K562 (cell line): Measurements from ENCODE around the gene ARHGEF3. TPM values are rescaled to one million over a fixed set of nuclear protein-coding genes. Genes with fewer than 3 reads are reported as not detected.

Experiments
- ATAC-seq: fragments of 200-7000 bp; cut with Tn5 transposase; 3 replicates; pipeline ENCODE4 v1.9.1; 2020; ENCODE audit warnings: moderate library complexity
- BruUV-seq: library from RNA; stranded (reverse); fragments of 400-500 nt; replicated peaks from 2 replicates; lab custom pipeline; 2021; lab: Mats Ljungman, UMichigan
- CTCF ChIA-PET: fragments of 300-600 bp; formaldehyde crosslinking; extraction: SDS; loops from one replicate; lab custom pipeline; 2021; ENCODE audit warnings: low intra/inter-chr PET ratio; lab: Yijun Ruan, JAX
- POLR2A ChIA-PET: fragments of 300-600, 350-650 bp; sonication (Branson Sonifier 250); formaldehyde crosslinking; extraction: SDS; loops from one replicate; lab custom pipeline; 2021; ENCODE audit warnings: antibody characterized with exemption, inconsistent platforms; lab: Yijun Ruan, JAX
- DNase-seq, 4 experiments: peaks; one replicate each; pipeline versions ENCODE4 v3.0.0 to v3.0.0-alpha.2; 2011 to 2018; ENCODE audit warnings: low spot score in 3 of 4, mixed read lengths in 3 of 4; ENCODE audit errors: extremely low read depth in 1 of 4
- FAIRE-seq: peaks from 2 replicates; lab custom pipeline; 2011; peaks lifted over from hg19 to GRCh38; lab: Jason Lieb, UNC
- H2AFZ ChIP-seq: 2 replicates; pipeline ENCODE4 v1.6.0; 2011; ENCODE audit warnings: low read depth, low read length, control low read depth, inconsistent platforms
- H3K27ac ChIP-seq: fragments of 200-600 bp; 3 replicates; pipeline ENCODE4 v1.8.0; 2011; ENCODE audit warnings: low read depth, mild to moderate bottlenecking, control low read depth, inconsistent platforms, low read length, moderate library complexity, mixed read lengths; ENCODE audit errors: extremely low read depth
- H3K27me3 ChIP-seq, 2 experiments: fragments of 300-600 bp in 1 of 2; 2 replicates in 1 of 2; 3 replicates in 1 of 2; pipeline versions ENCODE4 v1.6.0 to v1.8.0; 2011; ENCODE audit warnings: inconsistent platforms in 2 of 2, low read length in 2 of 2, mild to moderate bottlenecking in 1 of 2, mixed read lengths in 1 of 2, moderate library complexity in 1 of 2; ENCODE audit not compliant: control insufficient read depth in 2 of 2, insufficient read depth in 2 of 2
- H3K36me3 ChIP-seq: fragments of 300-600 bp; 3 replicates; pipeline ENCODE4 v1.8.0; 2011; ENCODE audit warnings: mild to moderate bottlenecking, low read length, inconsistent platforms; ENCODE audit not compliant: control insufficient read depth, insufficient read depth
- H3K4me1 ChIP-seq, 2 experiments: fragments of 200-600 bp in 1 of 2; replicated peaks in 1 of 2; 2 replicates in 1 of 2; 3 replicates in 1 of 2; pipeline versions ENCODE4 v1.5.1 to v1.8.0; 2011; ENCODE audit warnings: inconsistent platforms in 2 of 2, low read length in 2 of 2, mild to moderate bottlenecking in 1 of 2, mixed read lengths in 1 of 2, moderate library complexity in 1 of 2; ENCODE audit not compliant: control insufficient read depth in 2 of 2, insufficient read depth in 2 of 2
- H3K4me2 ChIP-seq: 2 replicates; pipeline ENCODE4 v1.6.1; 2011; ENCODE audit warnings: low read length, control low read depth, inconsistent platforms, mixed read lengths; ENCODE audit not compliant: insufficient read depth
- H3K4me3 ChIP-seq: fragments of 200-600 bp; sonication (generic), shearing (Covaris generic); 2 replicates; pipeline ENCODE4 v1.5.1; 2016; ENCODE audit warnings: control low read depth, inconsistent platforms
- H3K79me2 ChIP-seq: fragments of 200-600 bp; 3 replicates; pipeline ENCODE4 v1.8.0; 2011; ENCODE audit warnings: low read length, inconsistent platforms; ENCODE audit not compliant: control insufficient read depth, insufficient read depth
- H3K9ac ChIP-seq, 2 experiments: 2 replicates each; pipeline versions ENCODE4 v1.6.0 to v1.6.1; 2011; ENCODE audit warnings: low read depth in 2 of 2, low read length in 2 of 2, control low read depth in 1 of 2, inconsistent platforms in 1 of 2, mild to moderate bottlenecking in 1 of 2, mixed read lengths in 1 of 2; ENCODE audit not compliant: insufficient read depth in 1 of 2
- H3K9me1 ChIP-seq: one replicate; pipeline ENCODE4 v1.6.0; 2011; ENCODE audit warnings: inconsistent platforms, mild to moderate bottlenecking, low read length, moderate library complexity; ENCODE audit not compliant: control insufficient read depth, insufficient read depth
- H3K9me3 ChIP-seq: replicated peaks from 2 replicates; pipeline ENCODE4 v1.5.1; 2011; ENCODE audit warnings: low read depth, low read length, inconsistent platforms; ENCODE audit not compliant: control insufficient read depth, insufficient read depth
- H4K20me1 ChIP-seq: replicated peaks from 2 replicates; pipeline ENCODE4 v1.6.1; 2011; ENCODE audit warnings: low read length, inconsistent platforms, mixed read lengths; ENCODE audit not compliant: control insufficient read depth, insufficient read depth
- FOXO4 ChIP-seq: fragments of 450-650 bp; formaldehyde crosslinking; IDR thresholded peaks from 2 replicates; pipeline ENCODE4 v1.4.0; 2020; ENCODE audit warnings: mild to moderate bottlenecking, moderate library complexity
- PHF21A ChIP-seq: fragments of 450-650 bp; IDR thresholded peaks from 2 replicates; pipeline ENCODE4 v1.6.1; 2017; ENCODE audit warnings: low read depth, borderline replicate concordance
- THRB ChIP-seq: fragments of 450-650 bp; formaldehyde crosslinking; conservative IDR thresholded peaks from 2 replicates; pipeline ENCODE4 v1.4.0; 2022; ENCODE audit warnings: mild to moderate bottlenecking, missing genetic modification characterization
- YBX1 ChIP-seq: fragments of 450-650 bp; IDR thresholded peaks from 2 replicates; pipeline ENCODE4 v1.7.1; 2016; ENCODE audit warnings: mild to moderate bottlenecking
- ZNF764 ChIP-seq: fragments of 250-450 bp; sonication (Bioruptor Pico); IDR thresholded peaks from 2 replicates; pipeline ENCODE4 v1.4.0; 2020; ENCODE audit warnings: low read depth, mild to moderate bottlenecking, moderate library complexity
- WGBS: fragments of 100-300 bp; shearing (Covaris generic); methylation state at CpG from one replicate; pipeline ENCODE4 v1.1.6; 2016; ENCODE audit warnings: low coverage, mixed read lengths; ENCODE audit not compliant: insufficient coverage; ENCODE audit errors: missing lambda C conversion rate; 5-methylcytosine and 5-hydroxymethylcytosine counted together
- in situ Hi-C: fragments of 300-500 bp; cut with MboI; formaldehyde crosslinking; loops from 4 replicates; pipeline ENCODE4 v1.15.0; 2018; ENCODE audit warnings: inconsistent platforms, mixed read lengths
- intact Hi-C: fragments of 100-400 bp; cut with micrococcal nuclease; formaldehyde crosslinking; loops from 2 replicates; pipeline ENCODE4 v1.14.2; 2022
- polyA plus RNA-seq, 8 experiments: library from polyadenylated mRNA; depleted of rRNA in 4 of 8; stranded (reverse) in 5 of 8; unstranded in 3 of 8; fragments of >200 nt; fragmentation: Nextera tagmentation in 2 of 8; fragmentation: Illumina TruSeq in 1 of 8; extraction: Ambion mirVana in 2 of 8; extraction: Trizol in 1 of 8; gene quantifications; 2 replicates each; pipeline versions ENCODE4 v1.2.1 to v1.2.3, GENCODE V29; 2011 to 2014; ENCODE audit warnings: inconsistent platforms in 1 of 8, missing spikeins in 1 of 8
- total RNA-seq, 7 experiments: library from RNA; depleted of rRNA in 6 of 7; stranded (reverse); fragments of >200 nt in 6 of 7; fragmentation: Illumina TruSeq in 2 of 7; extraction: Trizol in 2 of 7; gene quantifications; 2 replicates each; pipeline versions ENCODE4 v1.2.1 to v1.2.3, GENCODE V29; 2011 to 2021; ENCODE audit warnings: low replicate concordance in 1 of 7

Gene ARHGEF3
- total and polyA plus RNA-seq, 9 of the 15 experiments (the other 6 are each of a cell fraction or from before 2014, with no cell fraction given) = 0.77 to 2.7 (median 1.4) TPM

- Histone ChIP-seq H3K27me3 (no peaks in the 10 kb centered on the region), H3K36me3 (no peaks in the 10 kb centered on the region), H3K4me3 (no peak overlapping the region), H3K27ac (no peak overlapping the region), H3K9ac (no peak overlapping the region), H4K20me1 (no peaks in the 10 kb centered on the region), H3K9me1 (no peaks in the 10 kb centered on the region), H3K79me2 (no peaks in the 10 kb centered on the region), H3K4me2 (no peak overlapping the region), H2AFZ (no peak overlapping the region), H3K9me3 (no peaks in the 10 kb centered on the region), H3K4me1 (no peaks in the 10 kb centered on the region)
- BruUV-seq = no TSS peak
- FAIRE-seq (no peak), ATAC-seq (no peak), DNase-seq (no peak)
- in situ Hi-C loops = no loop called here
- POLR2A ChIA-PET = no interaction called here
- CTCF ChIA-PET = no interaction called here
- no peak for TF ChIP-seq PHF21A
- no peak for TF ChIP-seq FOXO4 (CRISPR knock-in tag)
- intact Hi-C loops = no loop called here
Observed at GRCh38 chr3:56823421-56823926, 21.7 kb upstream of the ARHGEF3 start.

- no peak overlapping the region for H3K4me2 ChIP-seq
- 2% methylated on average over 4 of the region's 7 CpGs for WGBS
- H3K27me3 ChIP-seq = no peaks in the 10 kb centered on the region
- no peak overlapping the region for H3K4me3 ChIP-seq
- intact Hi-C loops = no loop called here
- in situ Hi-C loops = no loop called here
- FAIRE-seq (no peak), ATAC-seq (no peak), DNase-seq (no peak)
- H3K4me1 ChIP-seq = no peaks in the 10 kb centered on the region
- H3K9me3 ChIP-seq = no peaks in the 10 kb centered on the region
- BruUV-seq = no TSS peak
- no peaks in the 10 kb centered on the region for H3K36me3 ChIP-seq
- H3K9me1 ChIP-seq = no peaks in the 10 kb centered on the region
- H3K9ac ChIP-seq = no peak overlapping the region
- H3K79me2 ChIP-seq = no peaks in the 10 kb centered on the region
- H4K20me1 ChIP-seq = no peaks in the 10 kb centered on the region
- no peak for TF ChIP-seq YBX1
- TF ChIP-seq THRB = no peak
- no peak for TF ChIP-seq ZNF764
- POLR2A ChIA-PET = no interaction called here
- no peak overlapping the region for H3K27ac ChIP-seq
- H2AFZ ChIP-seq = no peak overlapping the region
- CTCF ChIA-PET = no interaction called here
Observed at GRCh38 chr3:56822501-56822900, 20.8 kb upstream of the ARHGEF3 start.
